ENCODE measurements around the gene ATRNL1.

Gene ATRNL1

DNA sequence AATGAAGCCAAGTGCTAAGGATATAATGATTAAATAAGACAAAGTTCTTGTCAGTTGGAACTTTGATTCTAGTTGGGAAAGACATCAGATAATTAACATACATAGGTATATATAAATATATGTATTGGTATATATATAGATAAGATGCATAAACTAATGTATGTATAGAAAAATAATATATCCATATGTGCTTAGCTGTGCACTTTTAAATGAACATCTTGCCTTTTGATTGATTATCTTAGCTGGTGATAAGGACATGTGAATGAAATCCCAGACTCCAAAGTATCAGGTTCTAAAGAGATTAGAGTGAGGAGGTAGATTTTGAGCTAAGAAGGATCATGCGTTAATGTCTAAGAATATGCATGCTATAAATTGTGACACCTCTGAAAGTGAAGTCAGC is 822.3 kb downstream of the ATRNL1 start:
- no peak for DNase-seq

DNA sequence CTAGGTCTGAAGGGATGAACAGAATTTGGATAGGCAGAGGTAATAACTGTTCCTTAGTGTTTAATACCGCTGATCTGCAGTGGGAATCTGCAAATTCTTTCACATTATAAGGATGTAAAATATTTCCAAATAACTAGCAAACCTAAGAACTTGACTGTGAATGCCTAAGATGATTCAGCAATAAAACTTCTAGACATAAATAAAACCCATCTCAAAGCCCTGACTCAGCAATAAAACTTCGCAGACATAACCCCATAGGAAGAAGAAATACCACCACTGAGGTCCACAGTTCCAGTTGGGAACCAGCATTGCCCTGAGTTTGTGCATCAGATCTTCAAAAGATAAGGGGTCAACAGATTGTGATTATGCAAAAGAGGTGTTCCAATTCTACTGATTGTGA is 825.6 kb downstream of the ATRNL1 start:
- no peak for DNase-seq

DNA sequence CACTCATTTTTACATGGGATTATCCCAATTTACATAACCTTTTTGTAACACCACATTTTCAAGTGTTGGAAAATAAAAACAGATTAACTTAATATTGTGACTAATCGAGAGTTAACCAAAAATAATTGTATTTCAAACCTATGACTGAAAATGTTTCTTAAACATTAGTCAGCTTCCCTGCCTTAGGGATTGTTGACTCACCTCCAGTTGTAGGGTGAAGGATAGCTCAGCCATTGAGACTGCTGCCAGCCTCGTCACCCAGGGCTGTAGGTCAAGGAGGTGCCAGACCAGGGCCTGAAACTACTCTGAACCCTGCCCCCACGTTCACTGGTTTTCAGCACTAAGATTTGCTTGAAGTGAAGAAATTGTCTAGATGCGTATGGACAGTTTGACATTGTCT is 828.6 kb downstream of the ATRNL1 start:
- DNase-seq = no peak

DNA sequence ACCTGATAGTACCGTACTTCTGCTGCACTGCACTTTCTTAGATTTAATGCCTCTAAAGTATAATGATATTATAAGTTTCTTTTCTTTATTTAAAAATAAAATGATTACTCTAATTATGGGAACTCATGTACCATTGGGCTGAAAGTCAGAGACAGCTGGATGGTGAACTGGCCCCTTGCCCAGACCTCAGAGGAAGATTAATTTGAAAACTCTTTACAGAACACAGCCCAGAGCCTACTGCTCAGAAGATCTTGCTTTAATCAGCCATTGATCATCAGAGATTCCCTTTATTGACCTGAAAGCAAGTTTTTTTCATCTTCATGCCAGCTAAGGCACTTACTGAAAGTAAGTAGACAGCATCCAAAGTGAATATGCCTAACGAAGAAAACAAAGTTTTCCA is 838.1 kb downstream of the ATRNL1 start:
- no peak for DNase-seq

DNA sequence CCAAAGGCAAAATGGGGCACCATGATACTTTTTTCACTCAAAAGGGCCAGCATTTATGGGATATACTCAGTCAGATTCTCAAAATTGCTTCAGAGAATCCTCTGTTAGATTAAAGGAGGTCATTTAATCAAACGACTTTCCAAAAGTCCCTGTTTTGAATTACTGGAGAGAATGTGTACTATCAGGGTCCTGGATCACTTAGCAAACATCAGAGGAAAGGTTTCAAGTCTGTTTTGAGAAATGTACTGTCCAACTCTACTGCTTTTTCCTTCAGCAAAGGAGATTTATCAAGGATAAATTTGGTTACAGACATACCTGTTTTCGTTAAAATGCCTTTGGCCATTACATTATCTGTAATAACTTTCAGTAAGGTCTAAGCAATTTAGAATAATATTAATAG is 838.9 kb downstream of the ATRNL1 start:
- no peak for DNase-seq

DNA sequence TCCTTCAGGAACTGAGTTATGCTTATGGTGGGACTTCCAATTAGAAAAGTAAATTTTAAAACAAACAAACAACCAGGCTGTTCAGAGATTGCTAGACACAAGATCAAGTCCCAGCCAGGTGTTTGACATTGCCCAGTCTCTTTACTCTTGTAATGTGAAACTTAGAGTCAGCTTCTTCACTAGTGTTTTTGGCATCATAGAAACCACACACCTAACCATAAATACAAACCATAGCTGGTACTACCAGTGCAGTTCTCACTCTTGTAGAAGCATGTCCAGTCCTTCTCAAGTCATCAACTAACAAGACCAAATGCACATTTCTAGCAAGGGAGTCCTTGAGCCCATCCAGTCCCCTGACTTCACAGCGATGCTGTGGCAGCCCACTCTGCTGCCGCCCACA is 839.9 kb downstream of the ATRNL1 start:
- DNase-seq = no peak

DNA sequence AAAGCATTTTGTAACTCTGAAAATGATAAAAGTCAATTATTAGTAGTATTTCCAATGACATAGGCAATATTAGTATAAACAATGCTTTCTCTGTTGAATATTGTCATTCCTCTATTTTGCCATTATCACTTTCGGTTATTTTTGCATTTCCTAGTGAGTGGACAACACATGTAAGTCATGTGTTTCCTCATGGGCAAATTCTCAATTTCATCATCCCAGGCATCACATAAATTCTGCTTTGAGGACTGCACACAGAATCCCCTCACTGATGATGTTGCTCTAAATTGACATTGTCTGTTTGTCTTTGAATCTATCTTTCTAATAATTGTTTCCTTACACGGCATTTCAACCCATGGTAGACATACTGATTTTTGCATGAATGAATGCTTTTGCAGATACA is 842.6 kb downstream of the ATRNL1 start:
- DNase-seq = no peak

DNA sequence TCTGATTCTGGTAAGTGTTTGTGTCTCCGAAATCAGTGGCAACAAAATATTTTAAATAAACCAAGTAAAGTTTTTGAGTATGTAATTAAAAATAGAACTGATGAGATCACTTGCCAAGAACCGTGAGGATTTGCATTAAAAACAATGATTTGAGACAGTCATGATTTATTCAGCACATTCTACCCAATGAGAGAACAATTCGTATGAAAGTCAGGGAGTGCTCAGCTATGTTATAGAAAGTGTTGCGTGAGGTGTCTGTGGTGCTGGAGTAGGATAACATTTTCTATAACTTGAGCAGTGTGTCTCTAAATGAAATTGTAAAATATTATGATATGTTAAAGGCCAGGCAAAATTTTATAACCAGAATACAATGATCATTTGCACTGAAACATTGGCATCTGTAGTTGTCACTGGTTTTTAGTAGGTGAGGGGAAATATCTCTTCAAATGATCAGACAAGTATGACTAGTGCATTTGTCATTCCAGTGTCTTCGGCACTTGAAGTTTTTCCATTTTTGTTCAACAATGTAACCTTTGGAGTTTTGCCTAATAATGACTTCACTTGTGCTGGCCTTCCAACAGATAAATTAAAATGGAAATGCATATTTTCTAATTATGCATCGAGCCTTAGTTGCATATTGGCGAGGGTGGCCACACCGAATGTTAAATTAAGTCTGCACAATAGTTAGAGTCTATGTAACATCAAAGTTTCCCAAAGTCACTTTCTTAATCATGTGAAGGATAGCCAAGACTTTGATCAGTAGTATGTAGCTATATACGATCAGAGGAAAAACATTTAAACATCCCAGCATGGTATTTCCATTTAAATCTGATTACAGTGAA is 844.0 kb downstream of the ATRNL1 start:
- no peak for DNase-seq

DNA sequence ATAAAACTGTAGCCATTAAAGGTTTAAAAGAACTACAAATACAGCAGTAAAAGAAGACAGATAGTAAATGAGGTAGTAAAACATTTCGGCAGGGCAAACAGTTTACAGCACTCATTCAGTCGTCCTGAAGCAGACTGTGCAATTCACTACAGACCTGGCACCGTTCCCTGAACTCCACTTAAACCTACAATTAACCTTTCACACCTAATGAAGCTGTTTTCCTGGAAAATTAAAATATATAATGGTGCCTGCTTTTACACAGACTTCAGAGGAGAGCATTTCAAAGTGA is 844.5 kb downstream of the ATRNL1 start:
- DNase-seq = no peak

DNA sequence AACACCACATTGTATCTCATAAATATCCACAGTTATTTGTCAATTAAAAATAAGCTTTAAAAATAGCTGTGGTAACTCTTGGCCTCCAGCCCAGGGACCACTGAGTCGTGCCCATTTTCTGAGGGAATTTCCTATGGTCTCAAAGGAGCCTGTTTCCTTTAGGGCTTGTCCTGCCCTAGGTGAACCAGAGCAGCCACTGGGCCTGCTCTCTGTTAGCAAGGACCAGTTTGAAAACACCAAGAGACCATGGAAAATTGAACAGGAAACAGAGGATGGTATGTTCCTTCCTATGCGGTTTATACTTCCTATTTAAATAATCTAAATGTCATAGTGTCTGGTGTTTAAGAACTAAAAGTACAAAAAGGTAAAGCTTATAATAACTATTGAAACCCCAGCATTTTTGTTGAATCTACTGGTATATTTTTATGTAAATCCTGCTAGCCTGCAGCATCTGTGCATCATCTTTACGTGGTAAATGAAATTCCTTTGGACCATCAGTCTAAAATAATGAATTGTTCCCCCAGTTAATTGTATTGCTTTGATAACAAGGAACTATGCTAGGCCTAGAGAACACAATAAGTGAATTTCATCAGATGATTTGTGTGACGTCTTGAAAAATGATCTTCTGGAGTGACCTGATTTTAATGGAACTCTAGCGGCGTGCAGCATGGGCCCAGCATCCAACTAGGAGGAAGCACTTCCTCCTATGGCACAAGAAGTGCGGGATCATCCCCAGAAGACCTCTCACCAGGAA is 846.1 kb downstream of the ATRNL1 start:
- DNase-seq = no peak

DNA sequence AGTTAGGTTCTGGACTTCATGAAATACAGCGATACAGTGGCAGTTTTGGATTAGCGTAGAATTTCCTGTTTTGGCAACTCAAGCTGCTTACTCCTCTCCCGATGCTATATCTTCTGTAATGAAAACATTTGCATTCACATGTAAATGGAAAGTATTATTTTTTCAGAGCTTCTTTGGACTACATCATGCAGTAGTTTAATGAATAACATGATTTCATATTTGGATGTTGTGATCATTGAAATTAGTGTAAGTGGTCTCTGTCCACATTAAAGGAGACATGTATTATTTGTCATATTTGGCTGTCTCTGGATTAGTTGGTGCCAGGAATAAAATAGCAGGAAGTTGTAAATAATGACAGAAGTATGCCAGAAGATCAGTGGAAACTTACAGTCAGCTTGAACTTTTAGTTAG is 848.2 kb downstream of the ATRNL1 start:
- no peak for DNase-seq

DNA sequence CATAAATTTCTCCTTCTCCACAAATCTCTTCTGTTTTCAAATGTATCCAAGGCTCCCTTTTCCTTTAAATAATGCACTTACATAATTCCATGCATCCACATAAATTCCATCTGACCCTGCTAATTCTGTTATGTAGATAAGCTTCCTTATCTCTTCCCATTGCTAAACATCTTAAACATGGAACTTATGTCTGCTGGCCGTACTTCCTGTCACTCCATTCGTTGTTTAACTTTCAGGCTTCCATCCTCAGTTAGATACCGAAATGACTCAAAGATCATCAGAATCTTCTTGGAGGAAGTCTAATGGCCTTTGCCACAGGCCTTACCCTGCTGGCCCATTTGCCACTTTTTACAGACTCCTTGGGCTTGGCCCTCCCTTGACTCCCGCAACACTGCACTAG is 848.9 kb downstream of the ATRNL1 start:
- DNase-seq = no peak

DNA sequence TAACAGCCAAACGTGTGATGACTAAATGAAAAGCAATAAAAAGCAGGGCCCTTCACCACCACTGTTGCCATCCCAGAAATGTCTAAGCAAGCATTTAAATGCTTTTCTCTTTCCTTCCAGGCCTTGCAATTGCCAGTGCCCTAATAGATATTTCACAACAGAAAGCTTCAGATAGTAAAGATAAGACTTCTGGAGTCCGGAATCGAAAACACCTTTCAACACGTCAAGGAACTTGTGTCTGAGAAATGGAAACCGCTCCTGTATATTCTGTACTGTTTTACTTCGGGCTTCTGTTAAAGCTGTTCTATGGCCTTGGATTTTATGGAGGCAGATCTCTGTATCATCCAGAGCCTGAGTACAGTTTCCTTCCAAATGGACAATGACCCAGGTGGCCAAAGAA is 851.4 kb downstream of the ATRNL1 start:
- DNase-seq = no peak

DNA sequence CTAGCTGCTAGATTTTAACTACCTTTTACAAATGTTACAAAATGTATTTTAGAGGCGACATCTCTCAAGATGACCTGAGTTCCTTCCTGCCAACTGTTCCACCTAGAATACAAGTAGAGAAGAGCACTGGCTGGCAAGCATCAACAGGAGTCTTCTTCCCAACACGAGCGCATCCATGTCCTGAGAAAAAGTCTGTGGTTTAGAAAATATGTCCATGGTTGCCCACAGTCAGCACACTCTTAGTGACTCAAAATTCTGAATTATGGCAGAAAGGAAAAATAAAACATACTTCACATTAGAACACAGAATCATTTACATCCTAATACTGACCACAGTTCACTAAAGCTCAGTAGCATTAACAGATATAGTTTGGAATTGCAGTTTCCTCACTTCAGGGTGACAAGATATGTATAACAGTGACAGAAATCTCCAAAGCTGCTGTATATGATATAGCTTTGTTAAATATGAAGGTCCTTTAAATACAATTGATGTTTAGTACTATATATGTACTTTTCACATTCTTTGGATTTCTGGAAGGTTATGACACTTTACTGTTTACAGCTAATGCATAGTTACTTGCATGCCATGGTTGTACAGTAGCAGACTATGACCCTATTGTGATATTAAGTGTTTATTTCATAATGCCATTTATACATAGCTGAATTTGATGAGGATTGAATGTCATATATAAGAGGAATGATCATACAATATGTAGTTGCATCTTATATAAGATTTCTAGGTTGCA is 852.7 kb downstream of the ATRNL1 start:
- DNase-seq = no peak

DNA sequence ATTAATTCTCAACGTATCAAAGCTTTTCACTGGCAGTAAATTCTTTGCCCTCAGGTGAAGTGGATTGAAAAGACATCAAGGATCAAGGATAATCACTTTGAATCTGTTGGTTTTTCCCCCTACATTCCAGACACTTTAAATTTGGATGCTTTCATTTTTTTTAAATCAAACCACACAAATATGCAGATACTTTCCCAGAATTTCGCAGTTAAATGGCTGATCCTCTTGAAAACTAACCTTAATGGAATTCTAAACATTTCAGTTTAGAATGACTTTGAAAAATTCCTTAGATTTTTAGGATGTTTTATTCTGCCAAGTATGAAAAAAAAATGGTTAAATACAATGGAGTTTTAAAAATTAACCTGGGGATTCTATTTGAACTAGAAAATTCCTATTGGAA is 853.9 kb downstream of the ATRNL1 start:
- DNase-seq = no peak

DNA sequence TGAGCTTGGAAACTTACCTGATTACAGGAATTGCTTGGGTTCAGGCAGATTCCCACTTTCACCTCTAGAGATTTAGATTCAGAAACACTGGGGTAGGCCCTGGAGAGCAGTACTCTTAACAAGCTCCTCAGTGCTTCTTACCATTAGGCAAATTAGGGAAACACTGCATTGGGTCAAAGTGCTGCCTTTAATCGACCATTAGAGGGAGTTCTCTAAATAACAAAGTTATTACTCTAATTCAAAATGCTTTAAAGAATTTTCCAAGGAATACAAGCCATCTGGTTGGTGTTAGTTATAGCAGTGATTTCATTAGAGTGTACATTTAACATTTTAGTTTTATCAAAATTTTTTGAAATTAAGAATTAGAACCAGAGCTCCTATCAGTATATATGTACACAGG is 855.3 kb downstream of the ATRNL1 start:
- DNase-seq = no peak

DNA sequence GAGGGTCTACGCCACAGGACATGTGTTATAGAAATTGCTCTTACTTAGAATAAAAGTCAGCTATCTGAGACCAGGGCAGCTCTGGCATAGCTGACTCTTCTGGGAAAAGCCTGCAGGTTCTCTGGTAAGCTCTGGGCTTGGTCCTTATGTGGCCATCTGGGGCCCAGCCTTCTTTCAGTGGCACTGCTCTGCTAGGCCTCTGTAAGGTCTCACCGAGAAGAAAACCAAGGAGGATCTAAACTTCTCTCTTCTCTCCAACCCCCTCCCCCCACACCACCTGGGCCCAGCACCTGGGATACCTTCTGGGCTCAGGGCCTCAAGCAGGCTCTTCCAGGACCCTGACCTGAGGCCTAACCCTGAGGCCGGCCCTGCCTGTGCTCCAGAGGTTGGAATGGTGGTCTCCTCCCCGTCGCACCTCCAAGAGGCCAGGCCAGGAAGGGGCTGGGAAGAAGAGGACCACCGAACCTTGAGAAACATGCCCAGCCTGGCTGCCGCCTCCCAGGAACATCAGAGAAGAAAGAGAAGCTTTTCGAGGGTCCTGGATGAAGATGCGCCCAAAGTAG is 856.2 kb downstream of the ATRNL1 start:
- no peak for DNase-seq

DNA sequence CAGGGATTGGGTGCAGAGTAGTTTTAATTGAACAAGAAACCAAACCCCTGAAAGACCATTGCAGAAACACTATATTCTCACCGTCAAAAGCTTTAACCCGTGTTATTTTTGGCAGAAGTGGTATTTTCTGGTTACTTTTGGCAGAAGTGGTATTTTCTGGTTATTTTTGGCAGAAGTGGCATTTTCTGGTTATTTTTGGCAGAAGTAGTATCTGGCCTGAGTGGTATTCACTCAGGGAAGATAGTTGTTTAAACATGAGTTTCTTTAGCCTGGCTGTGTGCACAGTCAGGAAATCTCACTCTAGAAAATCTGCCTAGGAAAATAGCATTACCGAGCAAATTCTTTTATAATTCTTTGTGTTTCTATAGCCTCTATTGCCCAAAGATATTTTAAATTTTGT is 857.2 kb downstream of the ATRNL1 start:
- DNase-seq = no peak

DNA sequence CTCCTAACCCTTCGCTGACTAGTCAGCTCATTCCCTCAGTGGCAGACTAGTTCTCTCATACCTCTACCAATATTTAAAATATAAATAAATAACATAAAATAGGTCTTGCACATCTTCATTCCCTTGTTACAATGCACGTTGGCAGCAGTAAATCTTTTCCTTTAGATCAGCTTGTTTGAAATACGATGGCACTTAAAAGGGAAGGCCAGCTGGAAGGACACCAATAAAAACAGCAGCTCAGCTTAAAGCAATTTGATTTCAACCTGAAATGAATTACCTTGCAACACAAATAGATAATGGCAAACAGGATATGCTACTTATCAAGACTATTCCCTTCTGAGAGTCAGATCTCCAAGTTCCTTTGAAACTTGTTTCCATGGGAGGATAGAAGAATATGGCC is 858.1 kb downstream of the ATRNL1 start:
- no peak for DNase-seq

DNA sequence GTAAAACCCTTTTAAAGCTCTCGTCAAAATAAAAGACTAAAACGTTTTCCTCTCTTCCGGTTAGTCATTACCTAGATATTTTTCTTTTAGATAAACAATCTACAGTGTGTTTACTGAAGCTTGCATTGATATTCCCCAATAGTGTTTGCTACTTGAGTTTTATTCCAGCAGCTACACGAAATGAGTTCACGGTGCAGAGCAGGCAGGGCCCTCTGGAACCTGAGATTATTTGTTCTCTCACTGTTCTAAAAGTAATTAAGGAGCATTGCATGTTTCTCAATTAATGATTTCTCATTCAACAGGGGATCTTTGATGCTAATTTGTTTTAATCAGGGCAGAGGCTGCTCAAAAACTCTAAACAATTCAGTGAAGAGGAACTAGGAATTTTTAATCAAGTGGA is 860.1 kb downstream of the ATRNL1 start:
- no peak for DNase-seq

DNA sequence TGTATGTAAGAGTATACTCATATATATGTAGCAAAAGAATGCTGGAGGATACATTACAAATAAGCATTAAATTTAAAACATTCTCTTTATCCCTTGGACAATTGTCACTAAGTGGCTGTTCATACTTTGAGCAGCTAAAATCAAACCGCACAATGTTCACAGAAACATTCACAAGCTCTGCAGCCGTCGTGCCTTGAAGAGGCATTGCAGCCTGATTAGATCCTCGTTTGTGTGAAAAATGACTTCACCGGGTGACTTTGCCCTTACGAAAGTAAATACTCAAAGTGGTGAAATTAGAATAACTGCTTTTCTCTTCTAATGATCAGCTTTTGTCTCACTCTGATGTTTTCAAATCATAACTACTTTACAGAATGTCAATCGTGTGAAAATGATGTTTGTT is 860.8 kb downstream of the ATRNL1 start:
- DNase-seq = no peak

DNA sequence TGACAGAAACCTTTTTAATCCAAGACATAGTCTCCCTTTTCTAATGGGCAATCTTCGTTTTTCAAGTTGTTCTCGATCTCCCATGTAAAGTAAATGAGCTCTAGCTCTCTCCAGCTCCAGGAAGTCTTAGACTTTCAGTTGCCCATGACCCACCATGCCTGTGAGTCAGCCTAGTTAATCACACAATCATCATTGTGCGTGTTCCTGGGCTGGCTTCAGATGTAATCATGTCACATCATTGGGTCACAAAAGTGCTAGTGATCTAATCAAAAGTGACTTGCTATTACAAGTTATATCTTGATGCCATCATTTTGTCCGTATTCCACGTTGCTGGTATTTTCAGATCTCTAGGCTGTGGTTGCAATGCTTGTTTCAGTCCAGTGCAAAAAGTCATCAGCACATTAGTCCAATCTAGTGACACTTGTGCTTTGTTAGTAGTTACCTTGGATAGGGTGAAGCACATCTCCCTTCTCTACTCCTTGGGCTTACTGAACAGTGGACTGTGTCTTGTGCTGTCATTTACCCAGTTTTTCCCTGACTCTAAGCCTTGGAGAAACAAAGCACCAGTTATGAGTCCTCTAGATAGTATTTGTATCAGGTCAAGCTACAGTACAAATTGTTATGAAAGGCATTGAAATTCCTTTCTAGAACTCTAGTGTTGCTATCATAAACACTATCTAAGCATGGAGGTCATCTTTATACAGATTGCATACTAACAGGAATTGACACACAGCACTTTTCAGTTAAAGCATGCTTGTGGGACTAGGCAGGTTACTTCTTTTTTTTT is 863.3 kb downstream of the ATRNL1 start:
- DNase-seq = no peak

DNA sequence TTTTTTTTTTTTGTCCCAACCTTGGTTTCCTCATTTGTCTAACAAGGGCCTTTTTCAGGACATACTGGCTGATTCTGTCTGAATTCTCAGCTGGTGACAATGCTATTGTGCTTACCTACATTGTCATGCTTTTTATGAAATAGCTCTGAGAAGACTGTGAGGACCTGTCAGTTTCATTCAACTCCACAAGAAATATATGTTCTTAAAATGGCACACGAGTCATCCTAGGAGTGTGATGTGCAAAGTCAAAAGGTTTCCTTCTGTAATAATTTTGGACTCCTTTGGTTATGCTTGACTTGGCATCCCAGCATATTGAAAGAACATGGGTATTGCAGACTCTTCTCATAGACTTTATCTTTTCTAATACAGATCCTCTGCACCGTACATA is 863.8 kb downstream of the ATRNL1 start:
- no peak for DNase-seq

All from central memory CD4-positive, alpha-beta T cell (primary cell).